Breast epithelium (tissue), 3 donors: Measurements from ENCODE around the gene VARS2.

ENCODE experiments used
- CTCF ChIP-seq, 3 donors: fragments of 450-650 bp; IDR thresholded peaks; one replicate each; pipeline ENCODE4 v1.5.1; 2016 to 2017; ENCODE audit warnings: antibody characterized with exemption in 3 of 3, mild to moderate bottlenecking in 3 of 3, moderate library complexity in 3 of 3
- POLR2AphosphoS5 ChIP-seq, 3 donors: sonication (generic); formaldehyde crosslinking; IDR thresholded peaks; one replicate each; pipeline ENCODE4 v1.6.1; 2017; ENCODE audit warnings: antibody characterized with exemption in 3 of 3

DNA sequence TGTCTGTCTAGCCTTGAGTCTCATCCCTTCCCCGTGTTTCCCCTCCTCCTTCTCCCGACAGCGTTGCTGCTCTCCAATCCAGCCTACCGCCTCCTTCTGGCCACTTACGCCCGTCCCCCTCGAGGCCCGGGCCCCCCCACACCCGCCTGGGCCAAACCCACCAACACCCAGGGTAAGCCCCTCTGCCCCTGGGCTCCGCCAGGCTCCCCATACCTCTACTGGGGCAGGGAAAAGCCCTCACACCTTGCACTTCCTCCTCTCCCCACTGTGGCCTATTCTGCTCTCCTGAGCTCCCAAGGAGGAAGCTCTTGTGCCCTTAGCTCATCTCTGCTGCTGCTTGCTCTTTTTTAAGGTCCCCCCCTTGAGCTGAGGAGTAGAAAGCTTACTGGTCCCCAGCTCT is 18.7 kb upstream of the VARS2 start:
- TF ChIP-seq CTCF (IDR thresholded peaks at IDR 0.05) (no peak), POLR2AphosphoS5 (IDR thresholded peaks at IDR 0.05) (no peak)
